AG08395 (cell line): ENCODE data around the gene ARL6IP1.
"Not testable (repeated sequence)": the region's sequence is repeated elsewhere in the genome, so short reads cannot be mapped to it uniquely, and the experiment has no call there.

Experiments
- DNase-seq: peaks from one replicate; pipeline ENCODE4 v3.0.0; 2012; ENCODE audit warnings: mixed read lengths, low spot score

The ARL6IP1 gene

GRCh38 chr16:18759598-18760520 lies 41.5 kb downstream of the ARL6IP1 start:
- not testable (repeated sequence) for DNase-seq

GRCh38 chr16:18757960-18758660 lies 43.2 kb downstream of the ARL6IP1 start:
- not testable (repeated sequence) for DNase-seq

GRCh38 chr16:18756639-18757038 lies 44.7 kb downstream of the ARL6IP1 start:
- DNase-seq: not testable (repeated sequence)

GRCh38 chr16:18742870-18743269 lies 58.5 kb downstream of the ARL6IP1 start:
- DNase-seq: not testable (repeated sequence)
